WTC11 (cell line): ENCODE results near the gene ADAM12. TPM values are rescaled to one million over a fixed set of nuclear protein-coding genes. Genes with fewer than 3 reads are reported as not detected.

Experiments
- ATAC-seq: fragments of 200-7000 bp; cut with Tn5 transposase; 2 replicates; pipeline ENCODE4 v1.10.0; 2021; ENCODE audit warnings: mild to moderate bottlenecking, moderate library complexity
- CTCF ChIA-PET: fragments of 300-600 bp; sonication (Branson Sonifier 250); formaldehyde crosslinking; loops from one replicate; lab custom pipeline; 2021; ENCODE audit warnings: antibody characterized with exemption; lab: Charles Lee
- POLR2A ChIA-PET: fragments of 350-600 bp; sonication (Branson Sonifier 250); formaldehyde crosslinking; loops from one replicate; lab custom pipeline; 2021; ENCODE audit warnings: antibody characterized with exemption; lab: Charles Lee
- DNase-seq: peaks from one replicate; pipeline ENCODE4 v3.0.0; 2021; ENCODE audit warnings: low spot score
- H3K27ac Mint-ChIP-seq: 2 replicates; pipeline ENCODE4 v1.8.0; 2021; ENCODE audit warnings: mixed read lengths
- H3K27me3 Mint-ChIP-seq: 2 replicates; pipeline ENCODE4 v1.8.0; 2021; ENCODE audit warnings: low read depth, mild to moderate bottlenecking, moderate library complexity, mixed read lengths
- H3K36me3 Mint-ChIP-seq: 2 replicates; pipeline ENCODE4 v1.8.0; 2021; ENCODE audit warnings: mixed read lengths
- H3K4me1 Mint-ChIP-seq: 2 replicates; pipeline ENCODE4 v1.8.0; 2022; ENCODE audit warnings: mixed read lengths
- H3K4me3 Mint-ChIP-seq: 2 replicates; pipeline ENCODE4 v1.8.0; 2021; ENCODE audit warnings: mild to moderate bottlenecking, moderate library complexity, mixed read lengths
- H3K9me3 Mint-ChIP-seq: 2 replicates; pipeline ENCODE4 v1.8.0; 2021; ENCODE audit warnings: mixed read lengths
- ARID4B ChIP-seq: sonication (generic); formaldehyde crosslinking; IDR thresholded peaks from 2 replicates; pipeline ENCODE4 v1.8.0; 2023; ENCODE audit warnings: missing genetic modification reagents, mild to moderate bottlenecking, borderline replicate concordance
- ATF1 ChIP-seq: sonication (generic); formaldehyde crosslinking; IDR thresholded peaks from 2 replicates; pipeline ENCODE4 v1.8.1; 2023; ENCODE audit warnings: mild to moderate bottlenecking, moderate library complexity, missing genetic modification reagents
- CBFB ChIP-seq: sonication (generic); formaldehyde crosslinking; IDR thresholded peaks from 2 replicates; pipeline ENCODE4 v1.8.1; 2022; ENCODE audit warnings: mild to moderate bottlenecking, low read depth, missing genetic modification reagents
- EMX1 ChIP-seq: fragments of 250-450 bp; sonication (Bioruptor Pico); IDR thresholded peaks from 2 replicates; pipeline ENCODE4 v1.8.0; 2021; ENCODE audit warnings: mild to moderate bottlenecking
- ERG ChIP-seq: fragments of 250-450 bp; sonication (Bioruptor Pico); IDR thresholded peaks from 2 replicates; pipeline ENCODE4 v1.8.0; 2021; ENCODE audit warnings: mild to moderate bottlenecking
- ESRRA ChIP-seq: sonication (generic); formaldehyde crosslinking; IDR thresholded peaks from 2 replicates; pipeline ENCODE4 v1.8.1; 2022; ENCODE audit warnings: mild to moderate bottlenecking, missing genetic modification reagents, borderline replicate concordance
- FOXP1 ChIP-seq: sonication (generic); formaldehyde crosslinking; IDR thresholded peaks from 2 replicates; pipeline ENCODE4 v1.8.0; 2022; ENCODE audit warnings: missing genetic modification reagents, mild to moderate bottlenecking, moderate library complexity, borderline replicate concordance
- MXD4 ChIP-seq: fragments of 250-450 bp; sonication (Bioruptor Pico); IDR thresholded peaks from 2 replicates; pipeline ENCODE4 v1.8.0; 2021; ENCODE audit warnings: mild to moderate bottlenecking, moderate library complexity, borderline replicate concordance
- NFYB ChIP-seq: sonication (generic); formaldehyde crosslinking; conservative IDR thresholded peaks from 2 replicates; pipeline ENCODE4 v1.8.0; 2022; ENCODE audit warnings: low read depth, missing genetic modification reagents
- NR1H2 ChIP-seq: sonication (generic); formaldehyde crosslinking; IDR thresholded peaks from 2 replicates; pipeline ENCODE4 v1.9.0; 2021; ENCODE audit warnings: mild to moderate bottlenecking, moderate library complexity, missing genetic modification reagents
- NR3C1 ChIP-seq: sonication (generic); formaldehyde crosslinking; conservative IDR thresholded peaks from 2 replicates; pipeline ENCODE4 v1.8.1; 2023; ENCODE audit warnings: low read depth, mild to moderate bottlenecking, missing genetic modification reagents
- PREB ChIP-seq: sonication (generic); formaldehyde crosslinking; IDR thresholded peaks from 2 replicates; pipeline ENCODE4 v1.8.1; 2022; ENCODE audit warnings: mild to moderate bottlenecking, missing genetic modification reagents, moderate library complexity, borderline replicate concordance
- SP1 ChIP-seq: sonication (generic); formaldehyde crosslinking; conservative IDR thresholded peaks from 2 replicates; pipeline ENCODE4 v1.8.1; 2022; ENCODE audit warnings: missing genetic modification reagents
- ZBTB43 ChIP-seq: sonication (generic); formaldehyde crosslinking; IDR thresholded peaks from 2 replicates; pipeline ENCODE4 v1.8.1; 2023; ENCODE audit warnings: mild to moderate bottlenecking, missing genetic modification reagents
- ZNF138 ChIP-seq: sonication (generic); formaldehyde crosslinking; conservative IDR thresholded peaks from 2 replicates; pipeline ENCODE4 v1.8.1; 2022; ENCODE audit warnings: mild to moderate bottlenecking, moderate library complexity, missing genetic modification reagents
- ZNF423 ChIP-seq: fragments of 250-450 bp; sonication (Bioruptor Pico); IDR thresholded peaks from 2 replicates; pipeline ENCODE4 v2.1.2; 2022; ENCODE audit warnings: mild to moderate bottlenecking, moderate library complexity
- ZSCAN18 ChIP-seq: fragments of 250-450 bp; sonication (Bioruptor Pico); IDR thresholded peaks from 2 replicates; pipeline ENCODE4 v2.1.2; 2022; ENCODE audit warnings: mild to moderate bottlenecking, moderate library complexity
- total RNA-seq: library from RNA; stranded (reverse); gene quantifications from 3 replicates; pipeline ENCODE4 v1.2.3, GENCODE V29; 2021
- TF ChIP-seq, protein P1 (sequence below): sonication (generic); formaldehyde crosslinking; IDR thresholded peaks from 2 replicates; pipeline ENCODE4 v1.8.1; 2023; ENCODE audit warnings: mild to moderate bottlenecking, missing genetic modification reagents, moderate library complexity
- TF ChIP-seq, protein P2 (sequence below): sonication (generic); formaldehyde crosslinking; IDR thresholded peaks from 2 replicates; pipeline ENCODE4 v1.8.0; 2023; ENCODE audit warnings: mild to moderate bottlenecking, missing genetic modification reagents
- TF ChIP-seq, protein P3 (sequence below): sonication (generic); formaldehyde crosslinking; IDR thresholded peaks from 2 replicates; pipeline ENCODE4 v1.8.1; 2022; ENCODE audit warnings: mild to moderate bottlenecking, moderate library complexity, missing genetic modification reagents

The ADAM12 gene
- total RNA-seq, 1 experiment from 2014 or later = 0.22 TPM

- TF ChIP-seq ZBTB43 (CRISPR knock-in tag) = no peak
- TF ChIP-seq ARID4B (CRISPR knock-in tag) = no peak
- TF ChIP-seq ESRRA (CRISPR knock-in tag) = no peak
- no peak for TF ChIP-seq CBFB (CRISPR knock-in tag)
- no peak for TF ChIP-seq ERG (CRISPR knock-in tag)
- TF ChIP-seq, protein P1, sequence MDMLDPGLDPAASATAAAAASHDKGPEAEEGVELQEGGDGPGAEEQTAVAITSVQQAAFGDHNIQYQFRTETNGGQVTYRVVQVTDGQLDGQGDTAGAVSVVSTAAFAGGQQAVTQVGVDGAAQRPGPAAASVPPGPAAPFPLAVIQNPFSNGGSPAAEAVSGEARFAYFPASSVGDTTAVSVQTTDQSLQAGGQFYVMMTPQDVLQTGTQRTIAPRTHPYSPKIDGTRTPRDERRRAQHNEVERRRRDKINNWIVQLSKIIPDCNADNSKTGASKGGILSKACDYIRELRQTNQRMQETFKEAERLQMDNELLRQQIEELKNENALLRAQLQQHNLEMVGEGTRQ (CRISPR knock-in tag) = no peak
Observed at GRCh38 chr10:126425032-126425431, 36.8 kb upstream of the ADAM12 start (continued).

- DNase-seq = no peak
- no peaks in the 10 kb centered on the region; the same call in 1 of the 2 replicates for H3K27me3 Mint-ChIP-seq
- ChIA-PET POLR2A (no interaction called here), CTCF (no interaction called here)
- H3K36me3 Mint-ChIP-seq = peaks cover 13% of the 10 kb centered on the region
- H3K27ac Mint-ChIP-seq = no peak overlapping the region
- no peak for ATAC-seq
- H3K4me1 Mint-ChIP-seq = peaks cover 13% of the 10 kb centered on the region
- H3K4me3 Mint-ChIP-seq = no peak overlapping the region
- peaks cover 17% of the 10 kb centered on the region for H3K9me3 Mint-ChIP-seq
- TF ChIP-seq, protein P2, sequence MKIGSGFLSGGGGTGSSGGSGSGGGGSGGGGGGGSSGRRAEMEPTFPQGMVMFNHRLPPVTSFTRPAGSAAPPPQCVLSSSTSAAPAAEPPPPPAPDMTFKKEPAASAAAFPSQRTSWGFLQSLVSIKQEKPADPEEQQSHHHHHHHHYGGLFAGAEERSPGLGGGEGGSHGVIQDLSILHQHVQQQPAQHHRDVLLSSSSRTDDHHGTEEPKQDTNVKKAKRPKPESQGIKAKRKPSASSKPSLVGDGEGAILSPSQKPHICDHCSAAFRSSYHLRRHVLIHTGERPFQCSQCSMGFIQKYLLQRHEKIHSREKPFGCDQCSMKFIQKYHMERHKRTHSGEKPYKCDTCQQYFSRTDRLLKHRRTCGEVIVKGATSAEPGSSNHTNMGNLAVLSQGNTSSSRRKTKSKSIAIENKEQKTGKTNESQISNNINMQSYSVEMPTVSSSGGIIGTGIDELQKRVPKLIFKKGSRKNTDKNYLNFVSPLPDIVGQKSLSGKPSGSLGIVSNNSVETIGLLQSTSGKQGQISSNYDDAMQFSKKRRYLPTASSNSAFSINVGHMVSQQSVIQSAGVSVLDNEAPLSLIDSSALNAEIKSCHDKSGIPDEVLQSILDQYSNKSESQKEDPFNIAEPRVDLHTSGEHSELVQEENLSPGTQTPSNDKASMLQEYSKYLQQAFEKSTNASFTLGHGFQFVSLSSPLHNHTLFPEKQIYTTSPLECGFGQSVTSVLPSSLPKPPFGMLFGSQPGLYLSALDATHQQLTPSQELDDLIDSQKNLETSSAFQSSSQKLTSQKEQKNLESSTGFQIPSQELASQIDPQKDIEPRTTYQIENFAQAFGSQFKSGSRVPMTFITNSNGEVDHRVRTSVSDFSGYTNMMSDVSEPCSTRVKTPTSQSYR (CRISPR knock-in tag) = no peak
- TF ChIP-seq NR1H2 (CRISPR knock-in tag) = no peak
- no peak for TF ChIP-seq ZSCAN18
- no peak for TF ChIP-seq ZNF138 (CRISPR knock-in tag)
- no peak for TF ChIP-seq EMX1 (CRISPR knock-in tag)
- no peak for TF ChIP-seq NR3C1 (CRISPR knock-in tag)
- no peak for TF ChIP-seq PREB (CRISPR knock-in tag)
- no peak for TF ChIP-seq NFYB (CRISPR knock-in tag)
- TF ChIP-seq, protein P3, sequence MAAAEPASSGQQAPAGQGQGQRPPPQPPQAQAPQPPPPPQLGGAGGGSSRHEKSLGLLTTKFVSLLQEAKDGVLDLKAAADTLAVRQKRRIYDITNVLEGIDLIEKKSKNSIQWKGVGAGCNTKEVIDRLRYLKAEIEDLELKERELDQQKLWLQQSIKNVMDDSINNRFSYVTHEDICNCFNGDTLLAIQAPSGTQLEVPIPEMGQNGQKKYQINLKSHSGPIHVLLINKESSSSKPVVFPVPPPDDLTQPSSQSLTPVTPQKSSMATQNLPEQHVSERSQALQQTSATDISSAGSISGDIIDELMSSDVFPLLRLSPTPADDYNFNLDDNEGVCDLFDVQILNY = no peak
- TF ChIP-seq SP1 (CRISPR knock-in tag) = no peak
- no peak for TF ChIP-seq MXD4 (CRISPR knock-in tag)
- no peak for TF ChIP-seq ZNF423 (CRISPR knock-in tag)
- no peak for TF ChIP-seq ATF1
- TF ChIP-seq FOXP1 (CRISPR knock-in tag) = no peak
Observed at GRCh38 chr10:126423732-126424491, 35.6 kb upstream of the ADAM12 start.
